HG03378 (cell line): Measurements from ENCODE around the gene SSBP3.

Experiments used
- ATAC-seq: cut with Tn5 transposase; IDR thresholded peaks from one replicate; pipeline ENCODE4 v1.9.1; 2021; ENCODE audit warnings: mild to moderate bottlenecking, moderate library complexity; ENCODE audit not compliant: unreplicated experiment

Gene SSBP3

DNA sequence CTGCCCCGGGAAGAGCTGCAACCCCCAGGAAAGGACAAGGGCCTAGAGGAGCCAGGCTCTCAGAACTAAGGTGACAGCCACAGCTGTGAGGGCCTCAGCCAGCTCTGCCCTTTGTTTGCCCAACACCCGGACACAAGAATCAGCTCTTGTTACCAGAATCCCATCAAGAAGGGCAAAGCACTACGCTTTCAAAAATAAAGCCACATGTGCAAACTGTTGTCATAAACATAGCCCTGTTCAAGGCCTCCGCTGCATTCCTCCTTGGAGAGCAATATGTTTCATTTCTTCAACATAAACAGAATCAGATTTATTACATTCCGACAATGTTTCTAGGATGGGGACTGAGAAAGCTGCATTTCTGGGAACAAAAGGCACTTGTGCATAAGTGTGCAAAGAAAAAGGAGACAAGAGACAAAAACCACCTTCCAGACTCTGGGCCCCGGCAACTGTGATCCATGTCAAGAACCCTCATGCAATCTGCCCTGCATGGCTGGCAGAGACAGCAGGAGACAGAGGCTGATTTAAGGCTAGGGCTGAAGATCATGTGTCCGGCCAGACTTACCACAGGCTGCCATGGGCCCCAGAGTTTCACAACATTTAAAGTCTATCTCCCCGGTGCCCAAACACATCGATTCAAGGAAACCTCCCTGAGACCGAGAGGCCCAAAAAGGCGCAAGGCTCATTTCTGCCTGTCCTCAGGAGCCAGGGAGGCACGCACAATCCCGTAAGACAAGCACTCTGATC lies 71.0 kb downstream of the SSBP3 start:
- ATAC-seq, result no peak

DNA sequence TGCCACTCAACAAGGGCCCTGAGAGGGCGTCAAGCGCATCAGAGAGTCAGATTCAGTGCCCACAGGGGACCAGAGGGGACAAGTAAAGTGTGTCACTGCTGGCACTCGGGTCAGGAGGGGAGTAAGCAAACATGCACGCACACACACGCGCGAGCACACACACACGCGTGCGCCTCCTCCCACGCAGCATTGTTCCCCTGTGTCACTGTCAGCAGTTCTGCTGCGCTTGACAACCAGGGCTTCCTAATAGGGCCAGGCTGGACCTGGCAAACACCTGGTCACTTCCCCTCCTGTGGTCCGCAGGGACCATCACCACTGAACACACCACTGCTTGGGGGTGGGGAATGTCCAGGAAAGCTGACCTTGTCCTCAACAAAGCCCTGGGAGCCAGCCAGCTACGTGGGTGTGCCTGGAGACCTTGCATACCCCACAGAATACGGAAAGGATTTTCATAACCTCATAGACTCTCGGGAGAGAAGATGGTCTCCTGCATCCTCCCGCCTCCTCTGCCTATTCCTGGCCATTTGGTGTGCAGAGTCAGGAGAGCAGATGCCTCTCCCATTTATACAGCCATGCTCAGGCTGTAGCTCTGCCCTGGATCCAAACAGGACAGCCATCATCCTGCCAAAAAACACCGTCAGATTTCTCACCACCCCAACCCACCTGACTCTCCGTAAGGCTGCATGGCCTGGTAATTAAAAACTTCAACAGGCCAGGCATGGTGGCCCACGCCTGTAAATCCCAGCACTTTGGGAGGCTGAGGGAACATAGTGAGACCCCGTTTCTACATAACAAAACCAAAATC lies 73.2 kb downstream of the SSBP3 start:
- no peak for ATAC-seq

DNA sequence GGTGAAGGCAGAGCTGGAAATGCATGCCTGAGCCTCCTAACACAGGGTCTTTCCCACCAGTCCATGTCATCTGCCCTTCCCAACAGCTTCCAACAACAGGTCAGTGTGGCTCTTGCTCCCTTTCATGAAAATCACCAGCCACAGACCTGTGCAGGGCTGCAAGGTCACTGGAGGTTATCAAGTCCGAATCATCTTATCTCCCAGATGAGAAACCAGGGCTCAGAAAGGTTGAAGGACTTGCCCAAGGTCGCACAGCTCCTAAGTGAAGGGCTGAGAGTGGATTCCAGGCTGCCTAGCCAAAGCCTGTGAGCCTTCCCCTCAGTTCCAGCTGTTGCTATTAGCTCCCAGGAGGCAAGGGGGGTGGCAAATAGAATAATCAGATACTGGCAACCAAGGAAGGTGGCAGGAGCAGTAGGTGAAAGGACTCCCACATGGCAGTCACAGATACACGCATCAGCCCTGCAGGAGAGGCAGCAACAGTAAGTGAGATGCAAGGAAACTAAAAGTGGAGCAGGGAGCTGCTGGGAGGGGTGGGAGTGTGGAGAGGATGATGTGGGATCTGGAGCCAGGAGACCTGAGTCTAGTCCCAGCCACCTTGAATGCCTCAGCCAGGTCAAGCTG lies 74.2 kb downstream of the SSBP3 start:
- no peak for ATAC-seq

DNA sequence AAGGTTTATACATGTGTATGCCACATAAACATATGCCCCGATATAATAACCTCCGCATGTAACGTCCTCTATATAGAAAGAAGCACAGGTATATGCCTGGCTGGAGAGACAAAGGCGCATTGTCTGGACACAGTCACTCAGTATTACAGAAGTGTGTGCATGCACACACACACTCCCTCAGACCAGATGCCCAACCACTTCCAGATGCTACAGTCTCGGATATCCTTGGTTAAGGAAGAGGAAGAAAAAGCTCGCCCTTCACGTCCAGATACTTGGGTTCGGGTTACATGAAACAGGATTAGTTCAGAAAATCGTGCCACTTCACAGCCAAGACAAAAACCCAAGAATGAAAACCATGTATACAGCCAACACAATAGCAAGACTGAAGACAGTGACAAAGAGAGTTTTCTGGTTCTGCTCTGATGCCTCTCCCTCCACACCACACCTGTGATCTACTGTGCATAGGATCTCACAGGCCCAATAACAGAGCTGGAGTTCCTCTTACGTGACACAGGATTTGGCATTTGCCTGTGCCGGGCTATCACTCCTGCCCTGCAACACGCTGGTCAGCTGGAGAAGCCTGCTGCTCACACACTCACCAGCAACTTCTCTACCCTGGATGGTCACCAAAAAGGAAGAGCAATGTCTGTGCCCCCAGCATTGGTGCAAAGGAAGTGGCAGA lies 75.0 kb downstream of the SSBP3 start:
- no peak for ATAC-seq

DNA sequence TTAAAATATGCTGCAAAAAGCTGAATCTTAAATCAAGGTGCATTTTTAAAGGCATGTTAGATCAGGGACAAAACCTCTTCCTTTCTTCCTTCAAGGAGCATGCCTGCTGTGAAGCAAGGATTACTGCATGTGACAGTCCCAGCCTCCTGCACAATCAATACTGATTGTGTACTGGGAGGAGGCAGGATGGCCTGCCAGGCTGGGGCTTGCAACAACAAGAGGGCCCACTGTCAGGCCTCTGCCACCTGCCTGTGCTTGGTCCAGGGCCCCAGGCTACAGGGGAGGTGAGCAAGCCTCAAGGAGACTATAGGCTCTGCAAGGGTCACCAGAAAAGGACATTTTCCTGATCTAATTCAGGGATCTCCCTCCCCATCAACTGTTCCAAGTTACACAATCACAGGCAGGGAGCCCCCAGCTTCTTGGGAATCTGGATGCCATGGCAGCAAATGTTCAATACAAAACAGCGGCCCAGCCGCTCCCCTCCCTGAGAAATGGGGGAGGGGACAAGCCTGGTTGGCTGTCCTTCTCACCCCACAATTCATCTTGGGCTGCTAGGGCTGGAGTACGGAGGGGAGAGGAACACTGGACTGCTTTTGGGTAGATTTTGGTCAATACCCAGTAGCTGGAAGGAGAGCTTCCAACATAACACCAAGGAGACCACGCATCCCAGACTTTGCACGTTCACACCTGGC lies 76.7 kb downstream of the SSBP3 start:
- ATAC-seq, result no peak

DNA sequence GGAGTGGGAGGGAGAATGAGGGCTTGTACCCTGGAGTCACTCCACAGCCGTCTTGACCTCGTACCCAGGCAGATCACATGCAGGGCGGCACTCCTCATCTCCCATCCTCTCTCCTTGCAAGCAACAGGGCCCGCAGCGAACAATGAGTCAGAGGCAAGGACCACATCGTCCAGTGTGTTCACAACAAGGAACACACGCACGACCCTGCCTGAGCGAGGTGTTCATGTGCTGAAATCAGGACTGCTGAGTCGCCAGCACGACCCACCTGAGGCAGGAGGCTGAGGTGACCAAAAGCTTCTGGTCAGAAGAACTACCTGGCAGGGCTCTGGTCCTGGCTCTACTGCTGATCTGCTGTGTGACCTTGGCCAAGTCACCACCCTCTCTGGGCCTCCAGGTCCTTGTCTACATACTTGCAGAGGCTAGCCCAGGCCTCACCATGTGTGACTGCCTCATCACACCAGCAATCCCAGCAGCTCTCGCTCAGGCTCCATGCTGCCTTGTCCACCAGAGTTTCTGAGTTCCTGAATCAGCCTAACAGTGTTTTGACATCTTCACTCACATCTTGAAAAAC lies 78.0 kb downstream of the SSBP3 start:
- ATAC-seq, result no peak

DNA sequence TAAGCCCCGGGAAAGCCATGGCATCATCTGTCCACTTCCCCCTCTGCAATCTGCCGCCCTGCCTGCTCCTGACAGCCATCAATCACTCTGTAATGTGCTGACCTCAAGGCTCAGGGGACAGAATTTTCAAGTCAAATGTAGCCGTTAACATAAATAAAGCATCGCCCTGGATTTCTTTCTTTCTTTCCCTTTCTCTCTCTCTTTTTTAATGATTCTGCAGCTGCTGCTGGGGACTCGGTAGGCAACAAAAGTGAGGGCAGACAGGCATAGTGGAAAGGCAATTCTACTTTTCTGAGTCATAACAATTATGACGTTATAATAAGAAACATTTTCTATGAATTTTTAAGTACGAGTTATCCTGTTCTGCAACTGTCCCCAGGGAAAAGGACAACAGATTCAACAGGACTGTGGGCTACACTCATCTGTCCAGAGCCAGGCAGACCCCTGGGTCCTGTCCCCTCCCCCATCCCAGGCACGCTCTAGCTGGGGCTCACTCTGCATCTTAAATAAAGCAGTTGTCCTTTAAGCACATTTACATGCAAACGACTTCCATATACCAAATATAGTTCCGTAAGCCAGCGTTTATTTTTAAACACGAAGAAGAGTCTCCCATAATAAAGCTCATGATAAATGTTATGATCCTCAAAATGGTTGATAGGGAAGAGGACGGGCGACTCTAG lies 78.7 kb downstream of the SSBP3 start:
- no peak for ATAC-seq

DNA sequence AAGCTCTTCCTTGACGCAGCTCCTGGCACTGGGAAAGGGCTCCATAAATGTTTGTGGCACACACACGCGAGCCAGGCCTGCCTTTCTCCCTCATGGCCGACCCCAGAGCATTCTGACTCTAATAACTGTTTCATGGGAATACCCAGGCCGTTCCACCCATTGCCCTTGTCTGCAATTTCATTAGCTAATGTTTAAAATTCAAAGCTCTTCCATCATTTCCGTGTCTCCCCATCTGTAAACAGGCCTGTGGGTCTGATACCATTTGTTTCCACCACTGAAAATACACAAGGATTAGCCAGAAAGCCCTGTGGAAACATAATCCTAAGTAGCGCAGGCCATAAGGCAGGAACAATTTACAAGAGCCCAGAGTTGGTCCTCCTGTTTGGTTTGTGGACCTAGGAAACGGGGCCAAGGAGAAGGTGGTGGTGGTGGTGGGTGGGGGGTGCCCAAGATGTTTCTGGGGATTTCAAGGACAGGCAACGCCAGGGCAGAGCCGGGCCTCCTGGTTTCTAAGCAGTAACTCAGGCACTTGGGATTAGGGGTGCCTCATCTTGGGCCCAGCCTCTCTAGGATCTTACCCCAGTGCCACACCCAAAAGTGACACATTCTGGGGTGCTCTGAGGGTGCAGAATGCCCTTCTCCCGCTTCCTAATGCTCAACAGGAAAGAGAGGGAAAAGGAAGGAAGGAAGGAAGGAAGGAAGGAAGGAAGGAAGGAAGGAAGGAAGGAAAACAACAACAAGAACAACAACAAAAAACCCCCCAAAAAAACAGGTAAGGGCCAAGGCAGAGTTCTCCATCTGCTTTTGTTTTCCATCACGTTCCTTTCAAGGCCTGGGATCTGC lies 79.4 kb downstream of the SSBP3 start:
- no peak for ATAC-seq

DNA sequence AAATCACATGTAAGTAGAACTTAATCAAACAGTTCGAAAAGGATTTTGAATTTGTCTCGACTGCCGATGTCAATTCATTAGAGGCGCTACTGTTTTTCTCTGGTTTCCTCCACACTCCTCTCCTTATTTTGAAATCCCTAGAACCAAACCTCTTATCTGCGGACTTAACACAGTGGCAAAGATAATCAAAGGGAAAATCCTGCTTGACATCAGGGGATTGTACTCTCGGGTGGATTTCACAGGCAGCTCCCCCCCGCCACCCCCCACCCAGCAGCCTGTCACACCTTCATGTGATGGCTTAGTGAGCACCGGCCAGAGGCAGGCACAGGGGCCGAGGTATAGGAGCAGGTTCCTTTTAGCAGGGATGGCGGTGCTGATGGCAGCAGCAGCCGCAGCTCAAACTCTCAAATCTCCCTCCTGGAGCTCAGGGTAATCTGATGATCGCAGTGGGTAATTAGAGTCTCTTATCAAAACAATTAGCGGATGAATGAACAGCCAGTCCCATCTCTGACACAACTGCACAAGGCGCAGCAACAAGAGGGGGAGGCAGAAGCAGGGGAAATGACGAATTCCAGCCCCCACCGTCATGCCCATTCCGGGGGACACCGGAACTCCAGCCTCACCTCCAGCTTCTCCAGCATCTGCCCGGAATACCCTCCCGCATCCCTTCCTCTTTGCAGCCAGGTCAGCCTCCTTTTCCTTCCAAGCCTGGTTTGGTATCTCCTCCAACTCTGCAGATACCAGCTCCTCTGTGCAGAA lies 80.3 kb downstream of the SSBP3 start:
- ATAC-seq, result no peak

DNA sequence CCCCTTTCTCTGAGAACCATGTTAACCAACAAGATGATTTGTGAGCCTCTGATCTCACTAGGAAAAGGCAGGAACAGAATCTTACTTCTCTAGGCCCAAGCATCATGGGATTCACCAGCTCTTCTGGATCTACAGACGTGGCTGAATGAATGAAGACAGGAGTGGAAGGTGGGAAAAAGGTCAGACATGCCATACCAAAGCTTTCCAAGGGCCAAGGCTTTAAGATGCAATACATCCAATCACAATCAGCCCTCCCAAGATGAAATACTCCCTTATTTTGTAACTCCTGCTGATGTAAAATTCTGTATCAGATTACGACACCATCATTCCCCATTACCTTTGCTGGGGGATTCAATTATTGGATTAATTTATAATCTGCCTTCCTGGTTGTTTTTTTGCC lies 80.9 kb downstream of the SSBP3 start:
- no peak for ATAC-seq

DNA sequence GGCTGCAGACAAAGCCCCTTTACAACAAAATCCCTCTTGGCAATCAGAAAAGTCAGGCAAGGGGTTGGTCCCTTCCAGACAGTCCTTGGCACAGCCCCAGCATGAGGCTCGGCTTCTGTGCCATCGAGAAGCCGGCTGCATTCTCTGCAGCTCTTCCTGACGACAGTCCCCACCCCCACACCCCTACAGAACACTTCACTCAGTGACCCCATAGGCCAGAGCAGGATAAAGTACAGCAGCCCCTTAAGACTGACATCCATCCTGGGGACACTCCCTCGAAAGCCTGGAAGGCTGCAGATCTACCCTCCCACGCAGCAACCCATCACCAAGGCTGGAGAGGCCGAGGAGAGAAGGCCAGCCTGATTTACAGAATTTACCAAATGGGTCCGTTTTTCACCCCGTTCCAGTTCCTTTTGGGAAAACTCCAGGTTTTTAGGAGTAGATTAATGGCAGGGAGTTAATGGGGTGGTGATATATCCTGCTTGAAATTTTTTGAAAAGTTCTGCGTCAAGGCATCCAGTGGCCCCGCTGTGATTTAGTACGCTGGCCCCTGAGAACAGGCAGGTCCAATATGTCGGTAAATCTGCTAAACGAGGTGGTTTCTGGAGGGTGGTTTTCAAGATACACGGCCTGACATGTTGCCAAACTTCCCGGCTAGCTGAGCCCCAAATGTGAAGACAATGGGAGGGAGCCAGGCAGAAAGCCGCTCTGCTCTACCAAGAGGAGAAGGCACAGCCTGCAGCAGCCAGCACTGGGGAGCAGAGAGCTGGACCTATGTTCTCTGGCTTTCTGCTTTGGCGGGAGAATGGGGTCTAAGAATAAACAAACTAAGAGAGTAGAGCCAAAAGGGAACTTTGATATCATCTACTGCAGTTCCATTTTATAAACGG lies 81.7 kb downstream of the SSBP3 start:
- no peak for ATAC-seq

DNA sequence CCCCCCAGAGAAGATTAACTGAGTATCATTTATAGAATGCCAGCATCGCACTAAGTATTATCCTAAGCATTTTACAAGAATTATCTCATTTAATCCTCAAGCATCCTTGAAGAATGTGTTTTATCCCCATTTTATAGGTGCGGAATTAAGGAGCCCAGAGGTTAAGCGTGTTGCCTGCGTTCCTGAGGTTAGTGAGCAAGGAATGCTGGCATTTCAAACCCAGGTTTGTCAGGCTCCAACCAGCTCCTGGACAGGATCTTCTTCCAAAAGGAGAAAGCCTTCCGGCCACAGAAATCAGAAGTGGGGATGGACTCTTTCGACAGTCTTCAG lies 82.3 kb downstream of the SSBP3 start:
- ATAC-seq, result no peak

DNA sequence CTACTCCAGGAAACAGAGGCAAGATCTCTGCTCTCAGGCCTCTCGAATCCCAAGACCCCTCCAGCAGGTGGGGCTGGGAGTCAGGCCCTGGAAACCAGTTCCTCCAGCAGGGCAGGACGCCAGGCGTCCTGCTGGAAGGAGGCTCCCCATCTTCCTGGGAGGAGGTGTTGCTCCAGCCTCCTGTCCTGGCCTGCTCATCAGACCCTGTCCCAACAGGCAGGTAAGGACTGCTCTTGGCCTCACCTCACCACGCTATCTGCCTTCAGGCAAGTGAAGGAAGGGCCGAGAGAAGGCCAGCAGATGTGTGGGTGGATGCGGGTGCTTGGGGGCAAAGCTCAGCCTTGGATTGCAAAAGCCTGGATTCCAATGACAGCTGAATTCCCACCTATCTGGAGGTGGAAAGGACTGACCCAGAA lies 82.9 kb downstream of the SSBP3 start:
- ATAC-seq, result no peak

DNA sequence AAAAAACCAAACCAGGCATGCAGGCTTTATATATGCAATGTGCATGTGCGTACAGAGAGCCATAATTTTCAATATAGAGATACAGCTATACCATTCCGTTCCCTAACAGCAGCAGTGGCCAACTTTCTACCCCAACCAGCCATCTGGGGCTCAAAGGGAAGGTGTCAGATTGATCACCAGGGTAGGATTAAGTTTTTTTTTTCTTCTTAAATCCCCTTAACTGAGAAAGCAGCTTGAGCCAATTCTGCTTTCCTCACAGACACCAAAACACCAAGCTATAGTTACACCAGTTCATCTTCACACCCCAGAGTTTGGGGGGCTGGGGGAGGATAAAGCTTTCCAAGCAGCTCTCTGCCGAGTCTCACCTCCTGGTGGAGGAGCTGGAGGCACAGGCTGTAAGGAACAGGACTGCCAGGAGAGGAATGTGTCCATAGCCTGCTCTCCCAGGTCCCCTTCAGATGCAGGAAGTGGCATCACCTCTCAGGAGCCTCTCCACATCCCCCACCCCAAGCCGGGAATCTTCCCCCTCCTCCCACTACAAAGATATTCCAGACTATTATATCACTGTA lies 87.9 kb downstream of the SSBP3 start:
- no peak for ATAC-seq

DNA sequence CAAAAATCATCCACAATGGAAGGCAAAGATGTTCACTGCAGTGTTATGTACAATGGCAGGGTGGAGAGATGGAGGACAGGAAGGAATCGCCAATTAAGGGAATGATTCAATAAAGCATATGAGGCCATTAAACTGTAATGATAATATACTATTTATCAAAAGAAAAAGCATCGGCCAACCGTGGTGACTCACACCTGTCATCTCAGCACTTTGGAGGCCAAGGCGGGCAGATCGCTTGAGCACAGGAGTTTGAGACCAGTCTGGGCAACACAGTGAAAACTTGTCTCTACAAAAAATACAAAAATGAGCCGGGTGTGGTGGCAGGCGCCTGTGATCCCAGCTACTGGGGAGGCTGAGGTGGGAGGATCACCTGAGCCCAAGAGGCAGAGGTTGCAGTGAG lies 89.1 kb downstream of the SSBP3 start:
- ATAC-seq, result no peak

DNA sequence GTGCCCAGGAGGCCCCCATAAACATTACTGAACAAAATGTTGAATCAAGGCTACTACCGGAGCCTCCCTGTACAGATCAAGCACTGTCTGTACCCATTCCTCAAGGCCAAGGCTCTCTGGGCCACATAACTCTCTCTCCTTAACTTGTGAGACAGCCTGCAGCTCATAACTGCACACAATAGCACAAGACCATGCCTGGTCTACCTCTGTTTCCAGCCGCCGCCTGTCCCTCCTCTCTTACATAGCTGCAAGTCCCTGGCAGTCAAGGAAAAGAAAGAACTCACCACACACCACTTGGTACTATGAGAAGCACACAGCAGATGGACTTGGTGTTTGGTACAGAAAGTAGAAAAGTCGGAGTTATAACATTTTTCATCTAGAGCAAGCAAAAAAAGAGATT lies 91.1 kb downstream of the SSBP3 start:
- no peak for ATAC-seq

DNA sequence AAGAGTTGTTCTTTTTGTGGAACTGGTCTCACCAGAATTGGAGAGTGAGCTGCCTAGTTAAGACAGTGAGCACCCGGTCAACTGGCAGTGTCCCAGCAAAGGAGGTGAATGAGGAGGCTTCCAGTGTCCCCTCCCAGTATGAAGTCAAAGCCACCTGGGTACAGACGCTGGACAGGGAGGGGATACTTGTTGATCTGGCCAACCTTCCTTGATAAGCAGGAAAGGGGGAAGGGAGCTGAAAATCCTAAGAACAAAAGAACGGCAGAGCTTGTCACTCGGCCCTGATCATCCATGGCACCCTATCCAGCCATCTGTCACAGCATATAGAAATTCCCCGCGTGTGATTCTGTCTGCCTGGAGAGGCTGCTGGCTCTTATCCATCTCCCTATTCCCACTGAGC lies 91.5 kb downstream of the SSBP3 start:
- no peak for ATAC-seq
